Endothelial cell of umbilical vein (primary cell): Measurements from ENCODE around the gene NTF3. TPM values are rescaled to one million over a fixed set of nuclear protein-coding genes. Genes with fewer than 3 reads are reported as not detected.

Experiments
- BruUV-seq: library from RNA; stranded (reverse); fragments of 400-500 nt; replicated peaks from 2 replicates; lab custom pipeline; 2021; lab: Mats Ljungman, UMichigan
- CTCF ChIA-PET: fragments of 300-600, 350-600 bp; sonication (Branson Sonifier 250); formaldehyde crosslinking; loops from one replicate; lab custom pipeline; 2021; ENCODE audit warnings: antibody characterized with exemption, inconsistent platforms; lab: Charles Lee
- POLR2A ChIA-PET: fragments of 300-600, 350-600 bp; sonication (Branson Sonifier 250); formaldehyde crosslinking; loops from one replicate; lab custom pipeline; 2021; ENCODE audit warnings: antibody characterized with exemption, inconsistent platforms; lab: Charles Lee
- DNase-seq: peaks from one replicate; pipeline ENCODE4 v3.0.0-alpha.2; 2011; ENCODE audit warnings: low read depth, low spot score
- FAIRE-seq: peaks from 2 replicates; lab custom pipeline; 2011; peaks lifted over from hg19 to GRCh38; lab: Jason Lieb, UNC
- H2AFZ ChIP-seq: 2 replicates; pipeline ENCODE4 v1.6.0; 2012; ENCODE audit warnings: low read depth, low read length, control low read depth, inconsistent platforms
- H3K27ac ChIP-seq: 2 replicates; pipeline ENCODE4 v1.5.1; 2011; ENCODE audit warnings: low read depth, mild to moderate bottlenecking, control low read depth, low read length, moderate library complexity; ENCODE audit not compliant: insufficient read depth
- H3K27me3 ChIP-seq, 2 experiments: 2 replicates each; pipeline versions ENCODE4 v1.6.0 to v1.6.1; 2011; ENCODE audit warnings: low read length in 2 of 2, mixed read lengths in 1 of 2; ENCODE audit not compliant: control insufficient read depth in 2 of 2, insufficient read depth in 2 of 2
- H3K36me3 ChIP-seq, 2 experiments: 2 replicates in 1 of 2; 3 replicates in 1 of 2; pipeline ENCODE4 v1.5.1; 2011; ENCODE audit warnings: low read length in 2 of 2, mild to moderate bottlenecking in 1 of 2, moderate library complexity in 1 of 2; ENCODE audit not compliant: control insufficient read depth in 2 of 2, insufficient read depth in 2 of 2; ENCODE audit errors: extremely low read depth in 1 of 2
- H3K4me1 ChIP-seq: 3 replicates; pipeline ENCODE4 v1.5.1; 2011; ENCODE audit warnings: mild to moderate bottlenecking, low read length; ENCODE audit not compliant: control insufficient read depth, insufficient read depth; ENCODE audit errors: extremely low read depth
- H3K4me2 ChIP-seq: 2 replicates; pipeline ENCODE4 v1.6.1; 2011; ENCODE audit warnings: low read length, control low read depth, mixed read lengths; ENCODE audit not compliant: insufficient read depth
- H3K4me3 ChIP-seq, 3 experiments: fragments of 200-600 bp in 1 of 3; sonication (generic), shearing (Covaris generic) in 1 of 3; replicated peaks in 1 of 3; 2 replicates each; pipeline ENCODE4 v1.5.1; 2011 to 2016; ENCODE audit warnings: control low read depth in 3 of 3, low read length in 3 of 3, mild to moderate bottlenecking in 2 of 3, inconsistent platforms in 1 of 3, low read depth in 1 of 3, moderate library complexity in 1 of 3; ENCODE audit not compliant: insufficient read depth in 1 of 3
- H3K79me2 ChIP-seq: 2 replicates; pipeline ENCODE4 v1.6.0; 2012; ENCODE audit warnings: low read length, inconsistent platforms; ENCODE audit not compliant: control insufficient read depth, insufficient read depth
- H3K9ac ChIP-seq: replicated peaks from 2 replicates; pipeline ENCODE3; 2011; ENCODE audit warnings: low read length, control low read depth; ENCODE audit not compliant: insufficient read depth; ENCODE audit errors: extremely low read depth
- H3K9me1 ChIP-seq: replicated peaks from 3 replicates; pipeline ENCODE4 v1.6.0; 2011; ENCODE audit warnings: mild to moderate bottlenecking, low read length; ENCODE audit not compliant: control insufficient read depth, insufficient read depth; ENCODE audit errors: extremely low read depth
- H3K9me3 ChIP-seq: replicated peaks from 2 replicates; pipeline ENCODE4 v1.5.1; 2012; ENCODE audit warnings: low read length, inconsistent platforms; ENCODE audit not compliant: control insufficient read depth, insufficient read depth
- H4K20me1 ChIP-seq: replicated peaks from 2 replicates; pipeline ENCODE3; 2011; ENCODE audit warnings: mild to moderate bottlenecking, low read length; ENCODE audit not compliant: control insufficient read depth, insufficient read depth; ENCODE audit errors: extremely low read depth
- EZH2 ChIP-seq: IDR thresholded peaks from 2 replicates; pipeline ENCODE4 v1.6.1; 2012; ENCODE audit warnings: borderline replicate concordance, low read depth, mild to moderate bottlenecking, moderate library complexity, low read length, inconsistent platforms; ENCODE audit not compliant: severe bottlenecking
- FOS ChIP-seq: IDR thresholded peaks from 2 replicates; pipeline ENCODE4 v1.6.1; 2011; ENCODE audit warnings: mild to moderate bottlenecking, low read length, moderate library complexity, borderline replicate concordance; ENCODE audit not compliant: insufficient read depth
- GATA2 ChIP-seq: IDR thresholded peaks from 2 replicates; pipeline ENCODE4 v1.7.0; 2011; ENCODE audit warnings: low read depth, mild to moderate bottlenecking, moderate library complexity, mixed read lengths, low read length; ENCODE audit not compliant: insufficient read length, insufficient read depth
- JUN ChIP-seq: IDR thresholded peaks from 2 replicates; pipeline ENCODE4 v1.6.1; 2011; ENCODE audit warnings: borderline replicate concordance, low read depth; ENCODE audit not compliant: insufficient read length, insufficient read depth
- MYC ChIP-seq: IDR thresholded peaks from one replicate; pipeline ENCODE4 v1.6.1; 2011; ENCODE audit warnings: mild to moderate bottlenecking, low read depth, low read length
- POLR2A ChIP-seq: IDR thresholded peaks from 2 replicates; pipeline ENCODE4 v1.6.1; 2012; ENCODE audit warnings: low read depth, mild to moderate bottlenecking, control low read depth, low read length
- POLR2AphosphoS5 ChIP-seq: IDR thresholded peaks from 2 replicates; pipeline ENCODE4 v1.6.1; 2012; ENCODE audit warnings: low read depth, mild to moderate bottlenecking, control low read depth, low read length, moderate library complexity; ENCODE audit not compliant: insufficient read depth
- dilution Hi-C: fragments of 300-500 bp; cut with MboI; formaldehyde crosslinking; loops from one replicate; pipeline ENCODE4 v1.15.0; 2019; ENCODE audit warnings: low sequenced_read_pairs; ENCODE audit not compliant: extremely low pct_ligation_motif_present
- intact Hi-C: fragments of 100-400 bp; cut with micrococcal nuclease; formaldehyde crosslinking; loops from one replicate; pipeline ENCODE4 v1.10.0; 2022
- polyA plus RNA-seq, 4 experiments: library from polyadenylated mRNA; depleted of rRNA in 3 of 4; stranded (reverse) in 3 of 4; unstranded in 1 of 4; fragments of >200 nt; gene quantifications; 2 replicates each; pipeline versions ENCODE4 v1.2.1 to v1.2.3, GENCODE V29; 2011 to 2012; ENCODE audit warnings: missing spikeins in 1 of 4
- total RNA-seq: library from RNA; stranded (reverse); gene quantifications from 2 replicates; pipeline ENCODE4 v1.2.3, GENCODE V29; 2021
- TF ChIP-seq, protein P1 (sequence below): IDR thresholded peaks from 2 replicates; pipeline ENCODE4 v1.6.1; 2011; ENCODE audit not compliant: insufficient read depth, insufficient read length
- TF ChIP-seq, protein P2 (sequence below), 2 donors: IDR thresholded peaks; 1 replicate in 1 of 2; 2 replicates in 1 of 2; pipeline ENCODE4 v1.5.1; 2011; ENCODE audit warnings: low read length in 2 of 2, mild to moderate bottlenecking in 2 of 2, moderate library complexity in 2 of 2, control low read depth in 1 of 2, inconsistent platforms in 1 of 2, low read depth in 1 of 2; ENCODE audit not compliant: insufficient read depth in 1 of 2; ENCODE audit errors: extremely low read depth in 1 of 2

Gene NTF3
- total and polyA plus RNA-seq, 2 donors (not counting 3 experiments of a cell fraction or from before 2014, with no cell fraction given) = not detected

DNA sequence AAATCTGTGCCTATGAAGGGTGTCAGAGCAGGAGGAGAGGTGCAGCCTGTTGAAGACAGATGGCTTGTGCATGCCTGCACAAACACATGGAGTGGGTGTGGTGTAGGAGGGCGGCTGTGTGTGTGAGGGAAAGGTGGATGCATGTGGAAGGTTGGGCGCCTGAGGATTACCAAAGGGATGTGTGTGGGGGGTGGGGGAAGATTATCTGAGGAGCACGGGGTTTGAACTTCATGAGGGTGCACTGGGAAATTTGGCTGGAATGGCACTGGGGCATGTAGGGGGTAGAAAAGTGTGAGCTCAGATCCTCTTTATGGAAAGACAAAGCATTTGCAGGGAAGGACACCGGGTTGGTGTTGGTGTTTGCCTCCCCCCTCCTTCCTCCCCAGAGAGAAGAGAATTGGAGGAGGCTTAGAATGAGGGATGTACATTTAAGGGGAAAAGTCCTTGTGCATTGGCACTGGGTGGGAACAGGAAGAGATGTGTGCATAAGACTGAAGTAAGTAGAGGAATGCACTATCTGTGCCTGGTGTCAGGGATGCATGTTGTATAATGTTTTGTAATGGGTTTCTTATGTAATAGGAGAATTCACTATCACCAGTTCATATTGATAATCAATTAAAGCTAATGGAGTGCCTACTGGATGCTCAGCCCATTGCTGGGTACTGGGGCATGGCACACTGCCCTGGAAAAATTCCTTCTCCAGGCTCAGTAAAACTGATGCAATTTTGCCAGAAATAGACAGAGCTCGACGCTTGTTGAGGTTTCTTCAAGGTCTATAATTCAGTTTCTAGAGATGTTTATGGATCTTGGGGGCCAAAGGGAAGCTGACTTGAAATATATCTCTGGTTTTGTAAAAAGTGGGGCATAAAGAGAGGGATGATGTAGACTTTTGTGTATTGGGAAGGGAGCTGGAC is 3.0 kb downstream of the NTF3 start:
- Histone ChIP-seq H3K79me2 (no peaks in the 10 kb centered on the region), H3K9ac (no peak overlapping the region), H3K4me1 (peaks cover 5% of the 10 kb centered on the region), H4K20me1 (no peaks in the 10 kb centered on the region), H3K27ac (no peak overlapping the region), H3K4me2 (no peak overlapping the region), H3K9me1 (no peaks in the 10 kb centered on the region), H3K9me3 (no peaks in the 10 kb centered on the region), H3K36me3 (no peaks in the 10 kb centered on the region), H3K27me3 (peaks cover 73 to 92% of the 10 kb centered on the region in 2 experiments), H2AFZ (no peak overlapping the region), H3K4me3 (no peak overlapping the region)
- intact Hi-C loops = no loop called here
- BruUV-seq = no TSS peak
- FAIRE-seq = no peak
- CTCF ChIA-PET = interaction anchor here (0.6 to 2.8 kb wide), 4 partner anchors 9 to 214 kb away, joined by 3 to 18 read pairs (median 5); no protein-coding TSS in a partner anchor
- TF ChIP-seq POLR2AphosphoS5 (no peak), FOS (no peak)
- TF ChIP-seq, protein P1, sequence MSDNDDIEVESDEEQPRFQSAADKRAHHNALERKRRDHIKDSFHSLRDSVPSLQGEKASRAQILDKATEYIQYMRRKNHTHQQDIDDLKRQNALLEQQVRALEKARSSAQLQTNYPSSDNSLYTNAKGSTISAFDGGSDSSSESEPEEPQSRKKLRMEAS = no peak
- POLR2A ChIA-PET = no interaction called here
- dilution Hi-C loops = no loop called here
- DNase-seq = no peak

DNA sequence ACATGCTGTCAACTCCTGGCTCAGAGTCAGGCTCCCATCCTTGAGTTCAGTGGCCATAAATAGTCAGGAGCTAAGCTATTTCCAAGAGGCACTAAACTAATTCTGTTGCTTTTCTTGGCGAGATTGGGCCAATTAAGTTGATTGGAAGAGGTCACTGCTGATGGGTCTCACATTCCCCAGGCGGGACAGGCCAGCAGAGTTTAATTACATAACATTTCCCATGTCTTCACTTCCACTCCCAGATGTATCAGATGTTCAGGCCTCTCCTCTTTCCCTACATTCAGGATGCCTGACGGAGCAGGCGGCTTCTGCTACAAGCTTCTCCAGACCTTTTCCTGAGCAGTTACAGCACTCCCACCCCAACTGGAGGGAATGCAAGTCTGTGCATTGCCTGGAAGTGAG is 5.3 kb downstream of the NTF3 start:
- no peak overlapping the region for H3K27ac ChIP-seq
- FAIRE-seq = no peak
- DNase-seq = no peak
- no peaks in the 10 kb centered on the region for H3K4me1 ChIP-seq
- H3K9me1 ChIP-seq = no peaks in the 10 kb centered on the region
- H3K9ac ChIP-seq = no peak overlapping the region
- dilution Hi-C loops (no loop called here), intact Hi-C loops (no loop called here)
- no peaks in the 10 kb centered on the region for H3K9me3 ChIP-seq
- no peaks in the 10 kb centered on the region for H3K36me3 ChIP-seq
- TF ChIP-seq, protein P2, sequence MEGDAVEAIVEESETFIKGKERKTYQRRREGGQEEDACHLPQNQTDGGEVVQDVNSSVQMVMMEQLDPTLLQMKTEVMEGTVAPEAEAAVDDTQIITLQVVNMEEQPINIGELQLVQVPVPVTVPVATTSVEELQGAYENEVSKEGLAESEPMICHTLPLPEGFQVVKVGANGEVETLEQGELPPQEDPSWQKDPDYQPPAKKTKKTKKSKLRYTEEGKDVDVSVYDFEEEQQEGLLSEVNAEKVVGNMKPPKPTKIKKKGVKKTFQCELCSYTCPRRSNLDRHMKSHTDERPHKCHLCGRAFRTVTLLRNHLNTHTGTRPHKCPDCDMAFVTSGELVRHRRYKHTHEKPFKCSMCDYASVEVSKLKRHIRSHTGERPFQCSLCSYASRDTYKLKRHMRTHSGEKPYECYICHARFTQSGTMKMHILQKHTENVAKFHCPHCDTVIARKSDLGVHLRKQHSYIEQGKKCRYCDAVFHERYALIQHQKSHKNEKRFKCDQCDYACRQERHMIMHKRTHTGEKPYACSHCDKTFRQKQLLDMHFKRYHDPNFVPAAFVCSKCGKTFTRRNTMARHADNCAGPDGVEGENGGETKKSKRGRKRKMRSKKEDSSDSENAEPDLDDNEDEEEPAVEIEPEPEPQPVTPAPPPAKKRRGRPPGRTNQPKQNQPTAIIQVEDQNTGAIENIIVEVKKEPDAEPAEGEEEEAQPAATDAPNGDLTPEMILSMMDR (IDR thresholded peaks at IDR 0.05; ENCODE audit: extremely low read depth in 1 of 2, insufficient read depth in 1 of 2, low read depth in 1 of 2, low read length in 2 of 2) = no peak
- TF ChIP-seq JUN (no peak), POLR2A (no peak), FOS (no peak), GATA2 (no peak), EZH2 (no peak), POLR2AphosphoS5 (no peak), MYC (no peak)
- TF ChIP-seq, protein P1 = no peak
- POLR2A ChIA-PET = no interaction called here
- CTCF ChIA-PET = interaction anchor here (0.7 to 1.5 kb wide), 2 partner anchors 13 to 74 kb away, joined by 3 to 4 read pairs; no protein-coding TSS in a partner anchor
- H3K27me3 ChIP-seq = peaks cover 68 to 83% of the 10 kb centered on the region in 2 experiments
- no peak overlapping the region for H3K4me3 ChIP-seq
- no peaks in the 10 kb centered on the region for H4K20me1 ChIP-seq
- BruUV-seq = no TSS peak
- H3K4me2 ChIP-seq = no peak overlapping the region
- H2AFZ ChIP-seq = no peak overlapping the region
- no peaks in the 10 kb centered on the region for H3K79me2 ChIP-seq
